ENCODE results near the gene REEP5.

DNA sequence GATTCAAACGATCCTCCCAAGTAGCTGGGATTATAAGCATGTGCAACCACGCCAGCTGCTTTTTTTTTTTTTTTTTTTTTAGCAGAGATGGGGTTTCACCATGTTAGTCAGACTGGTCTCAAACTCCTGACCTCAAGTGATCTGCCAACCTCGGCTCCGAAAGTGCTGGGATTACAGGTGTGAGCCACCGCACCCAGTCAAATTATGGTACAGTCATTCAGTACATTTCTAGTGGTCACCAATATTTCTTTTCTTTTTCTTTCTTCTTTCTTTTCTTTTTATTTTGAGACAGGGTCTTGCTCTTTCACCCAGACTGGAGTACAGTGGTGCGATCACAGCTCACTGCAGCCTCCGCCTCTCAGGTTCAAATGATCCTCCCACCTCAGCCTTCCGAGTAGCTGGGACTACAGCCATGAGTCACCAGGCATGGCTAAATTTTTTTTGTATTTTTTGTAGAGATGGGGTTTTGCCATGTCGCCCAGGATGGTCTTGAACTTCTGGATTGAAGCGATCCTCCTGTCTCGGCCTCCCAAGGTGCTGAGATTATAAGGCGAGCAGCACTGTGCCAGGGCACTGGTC, 29.2 kb upstream of the REEP5 start:
- TF ChIP-seq, protein P1, sequence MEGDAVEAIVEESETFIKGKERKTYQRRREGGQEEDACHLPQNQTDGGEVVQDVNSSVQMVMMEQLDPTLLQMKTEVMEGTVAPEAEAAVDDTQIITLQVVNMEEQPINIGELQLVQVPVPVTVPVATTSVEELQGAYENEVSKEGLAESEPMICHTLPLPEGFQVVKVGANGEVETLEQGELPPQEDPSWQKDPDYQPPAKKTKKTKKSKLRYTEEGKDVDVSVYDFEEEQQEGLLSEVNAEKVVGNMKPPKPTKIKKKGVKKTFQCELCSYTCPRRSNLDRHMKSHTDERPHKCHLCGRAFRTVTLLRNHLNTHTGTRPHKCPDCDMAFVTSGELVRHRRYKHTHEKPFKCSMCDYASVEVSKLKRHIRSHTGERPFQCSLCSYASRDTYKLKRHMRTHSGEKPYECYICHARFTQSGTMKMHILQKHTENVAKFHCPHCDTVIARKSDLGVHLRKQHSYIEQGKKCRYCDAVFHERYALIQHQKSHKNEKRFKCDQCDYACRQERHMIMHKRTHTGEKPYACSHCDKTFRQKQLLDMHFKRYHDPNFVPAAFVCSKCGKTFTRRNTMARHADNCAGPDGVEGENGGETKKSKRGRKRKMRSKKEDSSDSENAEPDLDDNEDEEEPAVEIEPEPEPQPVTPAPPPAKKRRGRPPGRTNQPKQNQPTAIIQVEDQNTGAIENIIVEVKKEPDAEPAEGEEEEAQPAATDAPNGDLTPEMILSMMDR (conservative IDR thresholded peaks at IDR 0.05): no peak
- TF ChIP-seq ZFX (IDR thresholded peaks at IDR 0.05): no peak

All from C4-2B (cell line).